CD4-positive, alpha-beta T cell treated with Interleukin-21 for 1 hour (primary cell): ENCODE measurements around the gene DDX59.

Experiments used
- DNase-seq: peaks from one replicate; pipeline ENCODE4 v3.0.0-alpha.2; 2020

The DDX59 gene

GRCh38 chr1:200669314-200670241 lies at the start of gene DDX59:
TSS of gene DDX59 (minus strand) at chr1:200669907. CDS start at chr1:200666740, 3,167 bp downstream.
- DNase-seq: peak; percentile 92

DNA sequence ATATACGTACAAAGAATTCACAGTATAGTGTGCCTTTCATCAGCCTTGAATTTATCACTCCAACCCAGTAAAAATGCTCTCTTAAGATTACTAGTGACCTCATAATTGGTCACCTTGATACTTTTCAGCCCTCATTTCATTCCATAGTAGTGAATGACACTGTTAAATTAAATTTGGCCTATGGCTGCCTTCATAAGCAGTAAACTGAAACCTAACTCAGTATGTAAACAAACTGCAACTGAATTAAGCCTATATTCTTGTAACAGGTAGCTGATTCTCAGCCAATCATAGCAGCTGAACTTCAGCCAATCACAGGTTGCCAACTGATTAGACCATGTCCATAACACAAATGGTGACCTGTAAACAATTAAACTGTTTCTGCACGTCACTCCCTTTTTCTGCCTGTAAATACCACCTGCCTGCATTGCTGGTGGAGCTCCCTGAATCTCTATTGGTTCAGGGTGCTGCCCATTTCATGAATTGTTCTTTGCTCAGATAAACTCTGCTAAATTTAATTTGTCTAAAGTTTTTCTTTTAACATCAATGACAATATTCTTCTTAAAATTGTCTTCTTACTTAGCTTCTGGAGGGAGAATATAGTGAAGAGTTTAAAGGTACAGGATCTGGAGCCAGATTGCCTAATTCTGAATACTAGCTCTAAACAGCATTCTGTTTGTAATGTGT lies 44.9 kb upstream of the DDX59 start:
- DNase-seq: no peak

DNA sequence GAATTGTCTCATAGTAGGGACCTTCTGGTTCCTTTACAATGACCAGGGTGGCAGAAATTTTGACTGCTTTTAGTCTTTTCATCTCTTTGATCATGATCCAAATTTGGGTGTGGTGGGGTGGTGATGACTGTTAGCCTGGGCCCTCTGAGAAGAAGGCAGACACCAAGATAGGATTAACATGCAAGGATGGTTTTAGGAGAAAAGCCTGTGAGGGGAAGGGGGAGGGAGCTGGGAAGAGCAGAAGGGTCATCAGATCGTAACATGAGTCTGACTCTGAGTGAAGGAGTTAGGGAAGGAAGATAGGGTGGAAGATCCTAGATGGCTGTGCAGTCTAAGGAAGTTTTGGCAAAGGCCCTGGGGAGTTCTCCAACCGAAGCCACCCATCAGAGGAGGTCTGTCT lies 40.5 kb upstream of the DDX59 start:
- no peak for DNase-seq

DNA sequence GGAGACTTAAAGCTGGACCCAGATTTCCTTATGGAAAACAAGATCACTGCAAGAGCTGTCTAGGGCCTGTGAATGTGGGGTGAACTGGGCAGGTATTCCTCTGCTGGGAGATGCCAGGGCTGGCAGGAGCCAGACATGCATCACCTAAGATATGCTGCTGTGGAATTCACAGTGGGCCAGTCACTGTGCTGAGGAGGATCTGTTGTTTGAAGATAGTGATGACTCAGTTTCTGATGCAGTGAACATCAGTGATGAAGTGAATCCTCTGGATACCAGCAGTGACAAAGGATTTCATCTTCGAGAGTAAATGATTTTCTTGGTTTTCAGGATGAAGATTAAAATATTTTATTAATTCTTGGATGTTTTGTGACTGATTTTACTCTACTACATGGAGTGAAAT lies 39.1 kb upstream of the DDX59 start:
- no peak for DNase-seq

- no peak for DNase-seq
Observed at GRCh38 chr1:200708161-200708560, 38.5 kb upstream of the DDX59 start.

DNA sequence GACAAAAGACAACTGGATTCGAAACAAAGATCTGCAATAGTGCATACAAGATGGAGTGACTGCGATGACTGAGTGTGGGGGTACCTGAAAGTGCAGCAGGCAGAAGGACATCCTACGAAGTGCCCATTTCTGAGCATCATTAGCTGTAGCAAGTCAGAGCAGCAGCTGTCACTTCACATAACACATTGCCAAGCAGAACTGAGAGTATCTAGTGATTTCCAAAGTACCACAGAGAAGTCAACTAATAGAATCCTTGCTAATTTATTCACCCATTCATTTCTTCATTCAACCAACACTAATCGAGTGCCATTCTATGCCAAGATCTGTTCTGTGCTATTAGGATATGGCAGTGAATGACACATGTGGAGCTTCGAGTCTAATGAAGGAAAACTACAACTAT lies 37.4 kb upstream of the DDX59 start:
- DNase-seq: no peak

DNA sequence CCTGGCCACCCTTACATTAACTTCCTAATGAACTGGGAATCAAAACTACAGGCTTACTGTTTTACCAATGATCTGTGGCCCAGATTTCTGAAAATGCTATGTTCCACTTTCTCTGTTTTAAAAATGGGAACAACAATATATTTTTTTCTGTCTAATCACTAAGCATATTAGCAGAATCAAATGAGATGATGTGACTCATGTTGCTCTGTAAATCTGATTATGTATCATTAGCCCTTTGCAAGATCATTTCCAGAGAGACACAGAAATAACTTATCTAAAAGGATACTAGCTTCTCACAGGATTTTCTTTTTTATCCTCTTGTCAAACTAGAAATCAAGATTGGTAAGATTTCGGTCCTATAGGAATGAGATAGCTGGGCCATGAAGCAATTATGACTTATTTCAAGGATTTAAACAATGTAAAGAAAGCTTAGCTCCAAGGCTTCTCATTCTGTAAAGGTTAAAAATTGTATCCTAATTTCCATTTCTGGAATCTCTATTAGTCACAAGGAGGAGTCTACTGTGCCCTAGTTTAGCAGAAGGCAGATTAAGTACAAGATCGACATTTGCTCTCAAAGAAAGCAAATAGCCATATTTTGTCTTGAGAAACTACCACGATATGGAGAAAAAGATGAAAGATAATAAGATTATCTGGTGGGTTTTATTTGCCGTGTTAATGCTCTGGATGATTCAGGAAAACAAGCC lies 36.6 kb upstream of the DDX59 start:
- DNase-seq: no peak

DNA sequence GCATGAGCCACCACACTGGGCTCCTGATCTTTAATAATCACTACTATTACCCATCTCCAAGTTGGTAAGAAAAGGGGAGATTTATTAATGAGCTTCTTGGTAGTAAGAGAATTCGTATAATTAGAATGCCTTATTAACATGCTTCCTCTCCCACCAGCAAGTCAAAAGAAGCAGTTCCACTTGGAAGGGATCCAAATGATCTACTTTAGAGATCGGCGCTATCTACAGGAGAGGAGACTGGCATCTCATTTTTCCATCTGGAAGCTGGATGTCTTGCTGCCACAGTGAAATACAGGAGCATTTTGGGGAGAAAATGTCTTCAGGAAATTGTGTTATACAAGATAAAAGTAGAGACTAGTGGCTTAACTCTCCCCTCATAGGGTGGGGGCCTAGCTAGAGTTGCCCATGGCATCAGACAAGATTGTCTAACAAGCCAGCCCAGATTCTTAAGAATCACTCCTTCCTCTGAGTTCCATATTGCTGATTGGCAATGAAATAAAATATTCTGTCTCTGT lies 35.3 kb upstream of the DDX59 start:
- no peak for DNase-seq

- no peak for DNase-seq
Observed at GRCh38 chr1:200699871-200700270, 30.2 kb upstream of the DDX59 start.

- DNase-seq: no peak
Observed at GRCh38 chr1:200694738-200695137, 25.0 kb upstream of the DDX59 start.

DNA sequence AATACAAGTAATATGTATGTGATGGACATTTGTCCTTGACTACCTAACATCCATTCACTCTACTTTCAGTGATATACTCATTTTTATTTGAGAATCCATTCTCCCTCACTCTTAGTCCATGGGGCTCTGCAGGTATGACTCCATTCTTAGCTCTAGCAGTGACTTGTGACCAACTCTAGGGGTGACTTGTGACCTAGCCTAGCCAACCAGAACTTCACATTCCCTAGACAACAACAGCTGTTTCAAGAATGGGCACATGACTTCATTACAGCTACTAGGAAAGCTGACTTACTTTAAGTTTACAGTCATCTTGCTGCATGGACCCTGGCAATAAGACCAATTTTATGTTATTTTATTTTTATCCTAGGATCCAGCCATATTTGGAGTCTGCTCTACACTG lies 23.6 kb upstream of the DDX59 start:
- no peak for DNase-seq

- no peak for DNase-seq
Observed at GRCh38 chr1:200692316-200692715, 22.6 kb upstream of the DDX59 start.

- no peak for DNase-seq
Observed at GRCh38 chr1:200686620-200687019, 16.9 kb upstream of the DDX59 start.

DNA sequence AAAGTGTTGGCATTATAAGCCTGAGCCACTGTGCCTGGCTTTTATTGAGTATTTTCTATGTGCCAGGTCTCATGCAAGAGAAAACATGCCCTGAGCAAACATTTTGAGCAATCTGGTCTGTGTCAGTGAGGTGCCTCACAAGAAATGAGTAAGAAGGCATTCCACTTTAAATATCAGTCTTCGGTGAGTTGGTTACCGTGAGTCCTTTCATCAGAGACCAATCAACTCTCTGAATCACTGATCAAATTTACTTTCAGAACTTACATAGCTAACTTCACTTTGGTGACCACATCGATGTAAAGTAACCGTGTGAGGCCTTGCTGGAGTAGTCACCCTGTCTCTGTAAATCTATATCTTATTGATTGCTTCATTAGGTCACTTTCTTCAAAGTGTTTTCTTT lies 14.3 kb upstream of the DDX59 start:
- no peak for DNase-seq

DNA sequence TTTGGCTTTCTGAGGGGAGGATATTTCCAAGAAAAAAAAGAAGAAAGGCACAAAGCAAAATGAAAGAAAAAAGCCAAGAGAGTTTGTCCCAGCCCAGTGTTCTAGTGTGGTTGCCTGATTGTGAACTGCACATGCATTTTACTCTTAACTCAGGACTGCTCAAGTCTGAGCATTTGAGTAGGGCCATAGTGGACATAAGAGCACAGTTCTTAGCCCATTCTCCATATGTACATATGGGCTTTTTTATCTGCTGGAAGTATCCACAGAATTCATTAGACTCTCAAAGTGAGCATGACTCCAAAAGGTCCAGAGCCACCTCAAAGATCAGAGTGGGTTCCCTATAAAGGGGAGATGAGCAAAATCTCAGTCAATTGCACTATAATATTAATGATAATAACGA lies 13.6 kb upstream of the DDX59 start:
- DNase-seq: no peak

DNA sequence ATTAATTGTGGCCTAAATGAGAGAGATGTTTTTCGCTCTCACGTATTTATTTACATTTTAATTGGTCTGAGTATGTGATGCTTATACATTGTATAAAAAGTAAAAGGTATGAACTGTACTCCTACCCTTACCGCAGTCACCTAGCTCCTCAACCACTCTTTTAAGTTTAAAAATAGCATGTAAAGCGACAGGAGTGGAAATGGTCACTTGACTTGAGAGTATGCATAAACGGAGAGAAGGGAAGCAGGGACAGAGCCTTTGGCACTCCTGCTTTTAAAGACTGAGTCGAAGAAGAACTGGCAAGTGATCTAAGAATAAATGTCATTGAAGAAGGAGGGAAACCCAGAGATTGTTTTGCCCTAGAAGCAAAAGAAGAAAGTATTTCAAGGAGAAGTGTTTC lies 11.5 kb upstream of the DDX59 start:
- DNase-seq: no peak

GRCh38 chr1:200676829-200677228 lies 7.1 kb upstream of the DDX59 start:
- DNase-seq: no peak

DNA sequence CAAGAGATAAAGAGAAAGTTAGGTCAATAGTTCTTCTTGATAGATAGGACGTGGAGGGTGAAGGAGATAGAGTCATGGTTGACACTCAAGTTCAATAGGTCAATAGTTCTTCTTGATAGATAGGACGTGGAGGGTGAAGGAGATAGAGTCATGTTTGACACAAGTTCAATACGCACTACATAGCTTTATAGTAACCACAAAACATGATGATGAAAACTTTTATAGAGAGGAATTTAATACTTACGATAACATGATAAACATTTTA lies 5.8 kb upstream of the DDX59 start:
- DNase-seq: no peak

- no peak for DNase-seq
Observed at GRCh38 chr1:200674838-200675587, 5.3 kb upstream of the DDX59 start.

- no peak for DNase-seq
Observed at GRCh38 chr1:200673952-200674823, 4.5 kb upstream of the DDX59 start.

DNA sequence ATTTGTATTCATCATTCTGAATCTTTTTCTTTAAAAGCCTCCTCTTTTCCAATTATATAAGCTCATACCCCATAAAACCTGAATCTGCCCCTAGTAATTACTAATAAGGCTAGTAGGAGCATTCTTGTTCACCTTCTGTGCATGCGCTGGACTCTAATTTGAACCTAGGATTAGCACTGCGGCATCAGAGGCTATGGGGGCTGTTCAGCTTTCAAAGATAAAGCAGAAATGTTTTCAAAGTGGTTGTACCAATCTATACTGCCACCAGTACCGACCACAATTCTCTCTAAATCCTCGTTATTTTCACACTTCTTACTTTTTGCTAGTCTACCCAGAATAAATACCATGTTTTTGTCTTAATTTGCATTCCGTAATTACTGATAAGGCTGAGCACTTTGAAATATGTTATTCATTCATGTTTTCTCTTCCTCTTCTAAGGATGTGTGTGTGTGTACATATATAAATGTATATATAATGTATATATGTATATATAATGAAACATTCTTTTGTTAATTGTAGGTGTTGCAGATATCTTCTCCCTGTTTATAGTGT lies 1.6 kb upstream of the DDX59 start:
- DNase-seq: no peak
